Measurements from ENCODE around the gene CDKL1. TPM values are rescaled to one million over a fixed set of nuclear protein-coding genes. Genes with fewer than 3 reads are reported as not detected.

CDKL1 gene
- polyA plus RNA-seq, 3 donors: 1.2 to 2.5 (median 1.3) TPM

DNA sequence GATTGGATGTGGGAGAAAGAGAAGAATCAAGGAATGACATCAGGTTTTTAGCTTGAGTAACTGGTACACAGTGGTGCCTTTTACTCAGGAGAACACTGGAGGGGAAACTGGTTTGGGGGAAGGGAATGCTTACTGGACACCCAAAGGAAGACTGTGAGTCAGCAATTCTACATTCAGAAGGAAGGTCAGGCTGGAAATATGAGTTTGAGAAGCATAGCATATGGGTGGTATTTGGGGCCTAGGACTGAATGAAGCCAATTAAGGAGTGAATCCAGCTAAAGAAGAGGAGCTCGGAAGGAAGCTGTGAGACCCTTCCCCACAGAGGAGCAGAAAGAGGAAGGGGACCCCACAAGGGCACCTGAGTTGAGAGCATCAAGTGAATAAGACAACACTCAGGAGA, 49.2 kb downstream of the CDKL1 start:
- Mint-ChIP-seq H3K27ac (no peak overlapping the region), H3K9me3 (peaks cover 0 to 3% (median 0%) of the 10 kb centered on the region in 7 donors), H3K4me3 (no peak overlapping the region), H3K36me3 (peaks cover 6 to 7% of the 10 kb centered on the region in 2 donors), H3K4me1 (peaks cover 20% of the 10 kb centered on the region), H3K27me3 (ENCODE audit: low read depth in 3 of 3) (peaks cover 2 to 7% (median 2%) of the 10 kb centered on the region in 3 donors)
- H2AFZ ChIP-seq (ENCODE audit: insufficient read depth, low read depth, low read length, poor library complexity, severe bottlenecking): no peak overlapping the region
- H3K79me2 ChIP-seq (ENCODE audit: insufficient read depth, low read length): no peaks in the 10 kb centered on the region
- no peak overlapping the region for H3K27ac ChIP-seq (ENCODE audit: low read depth in 1 of 2, low read length in 2 of 2)
- intact Hi-C loops (cut with micrococcal nuclease): no loop called here
- H3K36me3 ChIP-seq (replicated peaks in 1 of 2; ENCODE audit: control insufficient read depth in 1 of 2, insufficient read depth in 2 of 2, low read length in 2 of 2): no peaks in the 10 kb centered on the region
- TF ChIP-seq, protein P1, sequence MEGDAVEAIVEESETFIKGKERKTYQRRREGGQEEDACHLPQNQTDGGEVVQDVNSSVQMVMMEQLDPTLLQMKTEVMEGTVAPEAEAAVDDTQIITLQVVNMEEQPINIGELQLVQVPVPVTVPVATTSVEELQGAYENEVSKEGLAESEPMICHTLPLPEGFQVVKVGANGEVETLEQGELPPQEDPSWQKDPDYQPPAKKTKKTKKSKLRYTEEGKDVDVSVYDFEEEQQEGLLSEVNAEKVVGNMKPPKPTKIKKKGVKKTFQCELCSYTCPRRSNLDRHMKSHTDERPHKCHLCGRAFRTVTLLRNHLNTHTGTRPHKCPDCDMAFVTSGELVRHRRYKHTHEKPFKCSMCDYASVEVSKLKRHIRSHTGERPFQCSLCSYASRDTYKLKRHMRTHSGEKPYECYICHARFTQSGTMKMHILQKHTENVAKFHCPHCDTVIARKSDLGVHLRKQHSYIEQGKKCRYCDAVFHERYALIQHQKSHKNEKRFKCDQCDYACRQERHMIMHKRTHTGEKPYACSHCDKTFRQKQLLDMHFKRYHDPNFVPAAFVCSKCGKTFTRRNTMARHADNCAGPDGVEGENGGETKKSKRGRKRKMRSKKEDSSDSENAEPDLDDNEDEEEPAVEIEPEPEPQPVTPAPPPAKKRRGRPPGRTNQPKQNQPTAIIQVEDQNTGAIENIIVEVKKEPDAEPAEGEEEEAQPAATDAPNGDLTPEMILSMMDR (IDR thresholded peaks at IDR 0.05): no peak
- no peak overlapping the region for H3K4me3 ChIP-seq (replicated peaks in 1 of 3; ENCODE audit: low read depth in 2 of 3, low read length in 3 of 3)
- H4K20me1 ChIP-seq (ENCODE audit: insufficient read depth, low read length): no peaks in the 10 kb centered on the region
- WGBS (ENCODE audit: insufficient coverage): no CpG with 5 or more reads among the region's 1 CpG
- no peaks in the 10 kb centered on the region for H3K9me3 ChIP-seq (replicated peaks in 1 of 2; ENCODE audit: control insufficient read depth in 1 of 2, insufficient read depth in 1 of 2, low read length in 2 of 2)
- no peak overlapping the region for H3K4me2 ChIP-seq (replicated peaks; ENCODE audit: extremely low read depth, low read length, poor library complexity, severe bottlenecking)
- H3K9ac ChIP-seq (ENCODE audit: insufficient read depth, low read length, poor library complexity, severe bottlenecking): no peak overlapping the region
- H3K27me3 ChIP-seq (ENCODE audit: control insufficient read depth in 2 of 2, insufficient read depth in 2 of 2, low read length in 2 of 2): no peaks in the 10 kb centered on the region
- DNase-seq: no peak
- H3K4me1 ChIP-seq (ENCODE audit: control insufficient read depth in 1 of 2, insufficient read depth in 2 of 2, low read length in 2 of 2): peaks cover 0 to 4% of the 10 kb centered on the region in 2 donors

DNA sequence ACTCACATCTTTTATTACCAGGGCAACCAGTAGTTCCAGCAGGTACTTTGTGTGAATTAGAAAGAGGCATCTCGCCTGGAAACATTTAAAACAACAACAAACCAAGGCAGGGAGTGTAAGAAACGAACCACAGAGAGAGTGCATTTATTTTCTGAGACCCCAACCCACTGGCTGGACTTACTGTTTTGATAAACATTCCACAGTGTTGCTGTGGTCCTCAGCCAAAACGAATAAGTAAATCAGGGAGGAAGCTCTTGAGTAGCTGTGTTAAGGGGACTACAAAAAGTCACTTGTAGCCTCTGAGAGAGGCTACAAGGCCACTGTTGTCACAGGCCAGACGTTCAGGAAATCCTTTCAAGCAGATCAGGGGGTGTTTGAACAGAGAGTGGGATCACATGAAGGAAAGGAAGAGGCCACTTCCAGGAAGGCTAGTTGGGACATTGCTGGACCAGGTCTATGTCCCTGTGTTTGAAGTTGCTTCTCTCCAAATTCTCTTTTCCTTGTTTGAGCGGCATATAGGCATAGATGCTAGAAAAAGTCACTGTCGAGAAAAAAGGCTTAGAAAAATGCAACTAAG, 50.7 kb downstream of the CDKL1 start:
- Mint-ChIP-seq H3K27ac (peak overlapping the region in 1 of 7 donors; percentile 19), H3K27me3 (ENCODE audit: low read depth in 3 of 3) (peaks cover 2 to 5% (median 2%) of the 10 kb centered on the region in 3 donors)
- intact Hi-C loops (cut with micrococcal nuclease): no loop called here

More for the DNA sequence above, 50.7 kb downstream of the CDKL1 start:
- Histone ChIP-seq H4K20me1 (ENCODE audit: insufficient read depth, low read length) (no peaks in the 10 kb centered on the region), H3K79me2 (ENCODE audit: insufficient read depth, low read length) (no peaks in the 10 kb centered on the region), H3K9ac (ENCODE audit: insufficient read depth, low read length, poor library complexity, severe bottlenecking) (no peak overlapping the region), H2AFZ (ENCODE audit: insufficient read depth, low read depth, low read length, poor library complexity, severe bottlenecking) (no peak overlapping the region), H3K4me3 (replicated peaks in 1 of 3; ENCODE audit: low read depth in 2 of 3, low read length in 3 of 3) (no peak overlapping the region), H3K4me2 (replicated peaks; ENCODE audit: extremely low read depth, low read length, poor library complexity, severe bottlenecking) (no peak overlapping the region), H3K9me3 (replicated peaks in 1 of 2; ENCODE audit: control insufficient read depth in 1 of 2, insufficient read depth in 1 of 2, low read length in 2 of 2) (no peaks in the 10 kb centered on the region), H3K4me1 (ENCODE audit: control insufficient read depth in 1 of 2, insufficient read depth in 2 of 2, low read length in 2 of 2) (peaks cover 0 to 5% of the 10 kb centered on the region in 2 donors), H3K36me3 (replicated peaks in 1 of 2; ENCODE audit: control insufficient read depth in 1 of 2, insufficient read depth in 2 of 2, low read length in 2 of 2) (no peaks in the 10 kb centered on the region), H3K27me3 (ENCODE audit: control insufficient read depth in 2 of 2, insufficient read depth in 2 of 2, low read length in 2 of 2) (no peaks in the 10 kb centered on the region), H3K27ac (ENCODE audit: low read depth in 1 of 2, low read length in 2 of 2) (no peak overlapping the region)
- H3K4me3 Mint-ChIP-seq: no peak overlapping the region
- H3K4me1 Mint-ChIP-seq: peaks cover 18% of the 10 kb centered on the region
- H3K9me3 Mint-ChIP-seq: no peaks in the 10 kb centered on the region
- no peak for DNase-seq
- 11% methylated on average over 2 of the region's 6 CpGs for WGBS (ENCODE audit: insufficient coverage)
- peaks cover 8 to 10% of the 10 kb centered on the region in 2 donors for H3K36me3 Mint-ChIP-seq
- TF ChIP-seq, protein P1 (IDR thresholded peaks at IDR 0.05): no peak
